Lower lobe of right lung (tissue), 2 donors: ENCODE results near the gene EIF3L. TPM values are rescaled to one million over a fixed set of nuclear protein-coding genes. Genes with fewer than 3 reads are reported as not detected.

Experiments
- ATAC-seq, 2 donors: fragments of 200-7000 bp; cut with Tn5 transposase; one replicate each; pipeline ENCODE4 v1.9.1; 2020 to 2022; ENCODE audit warnings: mild to moderate bottlenecking in 2 of 2, moderate library complexity in 2 of 2
- DNase-seq: peaks from one replicate; pipeline ENCODE4 v3.0.0-alpha.2; 2020
- H3K27ac ChIP-seq: fragments of 200-600 bp; one replicate; pipeline ENCODE4 v1.8.0; 2022
- H3K27me3 ChIP-seq: fragments of 200-600 bp; one replicate; pipeline ENCODE4 v1.8.0; 2022; ENCODE audit warnings: low read depth
- H3K36me3 ChIP-seq: fragments of 200-600 bp; one replicate; pipeline ENCODE4 v1.8.0; 2022; ENCODE audit warnings: mild to moderate bottlenecking
- H3K4me1 ChIP-seq: fragments of 200-600 bp; one replicate; pipeline ENCODE4 v1.8.0; 2022
- H3K4me3 ChIP-seq: fragments of 200-600 bp; one replicate; pipeline ENCODE4 v1.8.0; 2022; ENCODE audit warnings: mild to moderate bottlenecking
- H3K9me3 ChIP-seq: fragments of 200-600 bp; one replicate; pipeline ENCODE4 v1.8.0; 2022
- CTCF ChIP-seq: fragments of 200-600 bp; IDR thresholded peaks from one replicate; pipeline ENCODE4 v1.8.0; 2022; ENCODE audit warnings: antibody characterized with exemption, mild to moderate bottlenecking
- intact Hi-C: fragments of 100-400 bp; cut with DNase I; formaldehyde crosslinking; loops from one replicate; pipeline ENCODE4 v1.11.0; 2022
- total RNA-seq: library from RNA; stranded (reverse); fragmentation: NEBNext Ultra II Directional; extraction: Animal tissue kit (Norgen Biotek cat#: 25700); gene quantifications from one replicate; pipeline ENCODE4 v1.2.1, GENCODE V29; 2021
- donor health status: DM: no; HTN: yes; CAD: no; lungs with severe emphysema.

EIF3L gene
- total RNA-seq, 1 donor from 2014 or later = 385 TPM

GRCh38 chr22:37925767-37926166 is 76.5 kb downstream of the EIF3L start:
- H3K36me3 ChIP-seq = peaks cover 85% of the 10 kb centered on the region
- intact Hi-C loops = no loop called here
- H3K4me3 ChIP-seq = no peak overlapping the region
- peaks cover 7% of the 10 kb centered on the region for H3K4me1 ChIP-seq
- no peak for TF ChIP-seq CTCF
- ATAC-seq = no peak
- no peak overlapping the region for H3K27ac ChIP-seq
- H3K9me3 ChIP-seq = no peaks in the 10 kb centered on the region
- no peak for DNase-seq
- H3K27me3 ChIP-seq = no peaks in the 10 kb centered on the region

GRCh38 chr22:37926358-37926757 is 77.1 kb downstream of the EIF3L start:
- Histone ChIP-seq H3K4me3 (no peak overlapping the region), H3K27ac (no peak overlapping the region), H3K9me3 (no peaks in the 10 kb centered on the region), H3K36me3 (peaks cover 80% of the 10 kb centered on the region), H3K4me1 (peaks cover 13% of the 10 kb centered on the region), H3K27me3 (no peaks in the 10 kb centered on the region)
- ATAC-seq = no peak
- intact Hi-C loops = no loop called here
- no peak for DNase-seq
- TF ChIP-seq CTCF = no peak

GRCh38 chr22:37926771-37927636 is 77.8 kb downstream of the EIF3L start:
- no peak for ATAC-seq
- H3K27me3 ChIP-seq = no peaks in the 10 kb centered on the region
- H3K4me1 ChIP-seq = peaks cover 19% of the 10 kb centered on the region
- no peak for DNase-seq
- H3K27ac ChIP-seq = no peak overlapping the region
- H3K4me3 ChIP-seq = no peak overlapping the region
- H3K36me3 ChIP-seq = peaks cover 77% of the 10 kb centered on the region
- TF ChIP-seq CTCF = no peak
- intact Hi-C loops = no loop called here
- H3K9me3 ChIP-seq = no peaks in the 10 kb centered on the region

- Histone ChIP-seq H3K4me1 (peaks cover 23% of the 10 kb centered on the region), H3K4me3 (no peak overlapping the region), H3K9me3 (no peaks in the 10 kb centered on the region), H3K36me3 (peaks cover 74% of the 10 kb centered on the region), H3K27ac (no peak overlapping the region), H3K27me3 (no peaks in the 10 kb centered on the region)
- ATAC-seq (no peak), DNase-seq (no peak)
- no peak for TF ChIP-seq CTCF
- intact Hi-C loops = no loop called here
Measured at GRCh38 chr22:37927637-37927936, 78.4 kb downstream of the EIF3L start.

- no peak for ATAC-seq
- H3K27me3 ChIP-seq = no peaks in the 10 kb centered on the region
- peaks cover 40% of the 10 kb centered on the region for H3K4me1 ChIP-seq
- H3K9me3 ChIP-seq = no peaks in the 10 kb centered on the region
- H3K36me3 ChIP-seq = peaks cover 62% of the 10 kb centered on the region
- H3K27ac ChIP-seq = no peak overlapping the region
- no peak for TF ChIP-seq CTCF
- H3K4me3 ChIP-seq = no peak overlapping the region
- intact Hi-C loops = no loop called here
- no peak for DNase-seq
Measured at GRCh38 chr22:37929390-37929789, 80.2 kb downstream of the EIF3L start.
